Hematopoietic multipotent progenitor cell (in vitro differentiated cells): ENCODE results near the gene DDX24. TPM values are rescaled to one million over a fixed set of nuclear protein-coding genes. Genes with fewer than 3 reads are reported as not detected.

Source experiments
- DNase-seq, 3 donors: peaks; one replicate each; pipeline ENCODE4 v3.0.0-alpha.2; 2011 to 2015; ENCODE audit warnings: low read depth in 2 of 3, low spot score in 2 of 3
- total RNA-seq: library from RNA; depleted of rRNA; stranded (reverse); fragments of >200 nt; gene quantifications from one replicate; pipeline ENCODE4 v1.2.3, GENCODE V29; 2012

The DDX24 gene
- total RNA-seq, 1 donor, result 81.3 TPM

GRCh38 chr14:94114589-94115057, 33.6 kb upstream of the DDX24 start:
- no peak for DNase-seq

- DNase-seq, result no peak
Observed at GRCh38 chr14:94113908-94114588, 33.0 kb upstream of the DDX24 start.

- DNase-seq, result no peak
Observed at GRCh38 chr14:94113490-94113889, 32.5 kb upstream of the DDX24 start.

- DNase-seq, result no peak
Observed at GRCh38 chr14:94113073-94113472, 32.1 kb upstream of the DDX24 start.

GRCh38 chr14:94112513-94113063, 31.6 kb upstream of the DDX24 start:
- DNase-seq, result no peak

GRCh38 chr14:94111276-94112095, 30.5 kb upstream of the DDX24 start:
- no peak for DNase-seq

- DNase-seq, result no peak
Observed at GRCh38 chr14:94110552-94111181, 29.7 kb upstream of the DDX24 start, which contains the start of gene IFI27. Gene IFI27, plus strand, starts transcription at chr14:94110736.

- DNase-seq, result no peak
Observed at GRCh38 chr14:94109915-94110250, 28.9 kb upstream of the DDX24 start.

GRCh38 chr14:94104731-94105130, 23.7 kb upstream of the DDX24 start:
- DNase-seq, result no peak

GRCh38 chr14:94103554-94104150, 22.6 kb upstream of the DDX24 start:
- DNase-seq, result no peak

- DNase-seq, result no peak
Observed at GRCh38 chr14:94102768-94103482, 21.9 kb upstream of the DDX24 start.

GRCh38 chr14:94101748-94102147, 20.7 kb upstream of the DDX24 start:
- DNase-seq, result no peak

GRCh38 chr14:94100847-94101246, 19.8 kb upstream of the DDX24 start:
- no peak for DNase-seq

GRCh38 chr14:94099006-94099405, 18.0 kb upstream of the DDX24 start:
- no peak for DNase-seq

- no peak for DNase-seq
Observed at GRCh38 chr14:94098326-94098992, 17.5 kb upstream of the DDX24 start.

- DNase-seq, result no peak
Observed at GRCh38 chr14:94097091-94097490, 16.1 kb upstream of the DDX24 start.

GRCh38 chr14:94093418-94093817, 12.4 kb upstream of the DDX24 start:
- DNase-seq, result no peak

GRCh38 chr14:94089479-94089878, 8.5 kb upstream of the DDX24 start:
- no peak for DNase-seq

GRCh38 chr14:94088516-94088915, 7.5 kb upstream of the DDX24 start:
- no peak for DNase-seq

GRCh38 chr14:94087891-94088290, 6.9 kb upstream of the DDX24 start:
- no peak for DNase-seq
